Measurements from ENCODE around the gene GBP2. TPM values are rescaled to one million over a fixed set of nuclear protein-coding genes. Genes with fewer than 3 reads are reported as not detected.
"Not testable (repeated sequence)": the region's sequence is repeated elsewhere in the genome, so short reads cannot be mapped to it uniquely, and the experiment has no call there.

The GBP2 gene
- total RNA-seq, 1 donor from 2014 or later, result 13.1 TPM

DNA sequence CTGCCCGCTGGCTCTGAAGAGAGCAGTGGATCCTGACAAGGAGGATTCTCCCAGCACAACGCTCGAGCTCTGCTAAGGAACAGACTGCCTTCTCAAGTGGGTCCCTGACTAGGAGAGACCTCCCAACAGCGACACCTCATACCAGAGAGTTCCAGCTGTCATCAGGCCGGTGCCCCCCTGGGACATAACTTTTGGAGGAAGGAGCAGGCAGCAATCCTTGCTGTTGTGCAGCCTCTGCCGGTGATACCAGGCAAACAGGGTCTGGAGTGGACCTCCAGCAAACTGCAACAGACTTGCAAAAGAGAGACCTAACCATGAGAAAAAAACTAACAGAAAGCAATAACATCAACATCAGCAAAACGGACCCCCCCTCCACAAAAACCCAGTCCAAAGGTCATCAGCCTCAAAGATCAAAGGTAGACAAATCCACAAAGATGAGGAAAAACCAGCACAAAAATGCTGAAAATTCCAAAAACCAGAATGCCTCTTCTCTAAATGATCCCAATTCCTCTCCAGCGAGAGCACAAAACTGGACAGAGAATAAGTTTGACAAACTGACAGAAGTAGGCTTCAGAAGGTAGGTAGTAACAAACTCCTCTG is 53.3 kb downstream of the GBP2 start:
- ATAC-seq; DNase-seq (ENCODE audit: missing footprints); intact Hi-C loops (cut with DNase I): not testable (repeated sequence)

DNA sequence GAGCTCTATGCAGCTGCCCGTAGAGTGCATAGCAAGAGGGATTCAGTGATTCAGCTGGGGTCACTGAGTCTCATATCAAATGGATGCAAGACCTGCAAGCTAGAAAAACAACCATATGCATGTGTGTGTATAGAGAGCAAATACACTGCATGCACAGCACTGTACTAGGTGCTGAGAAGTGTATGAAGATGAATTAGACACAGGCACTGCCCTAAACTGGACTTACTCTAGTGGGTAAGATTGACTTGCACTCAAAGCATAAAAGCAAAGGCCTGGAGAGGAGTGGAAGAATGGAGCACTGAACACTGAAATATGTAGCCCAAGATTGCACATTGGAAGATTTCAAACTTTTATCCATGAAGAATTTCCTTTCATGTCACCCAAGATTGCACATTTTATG is 55.4 kb downstream of the GBP2 start:
- ATAC-seq (no peak), DNase-seq (ENCODE audit: missing footprints) (no peak)
- intact Hi-C loops (cut with DNase I), result no loop called here

DNA sequence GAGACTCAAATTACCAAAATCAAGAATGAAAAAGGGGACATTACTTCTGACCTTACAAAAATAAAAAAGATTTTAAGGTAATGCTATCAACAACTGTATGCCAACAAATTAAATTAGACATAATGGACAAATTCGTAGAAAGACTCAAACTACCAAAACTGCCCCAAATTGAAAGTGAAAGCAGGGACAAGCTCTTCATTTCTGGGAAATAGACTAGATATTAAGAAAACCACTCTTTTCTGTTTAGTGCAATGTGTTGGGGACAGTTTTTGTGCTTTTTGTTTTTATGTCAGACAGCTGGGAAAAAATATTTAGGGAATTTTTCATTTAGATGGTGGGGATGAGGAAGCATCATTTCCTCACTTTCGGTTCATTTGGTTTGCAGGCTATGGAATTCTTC is 56.0 kb downstream of the GBP2 start:
- intact Hi-C loops (cut with DNase I), result no loop called here
- ATAC-seq (no peak), DNase-seq (ENCODE audit: missing footprints) (no peak)

GRCh38 chr1:89068291-89068690 is 57.6 kb downstream of the GBP2 start:
- intact Hi-C loops (cut with DNase I), result no loop called here
- DNase-seq (ENCODE audit: missing footprints), result no peak
- ATAC-seq, result no peak

GRCh38 chr1:89065079-89065868 is 60.6 kb downstream of the GBP2 start, which contains the start of gene GBP1:
Gene GBP1, minus strand, starts transcription at chr1:89065208. Its CDS starts 1,974 bp downstream, at chr1:89063234.
- intact Hi-C loops (cut with DNase I), result no loop called here
- ATAC-seq (peak; percentile 91), DNase-seq (ENCODE audit: missing footprints) (no peak)

DNA sequence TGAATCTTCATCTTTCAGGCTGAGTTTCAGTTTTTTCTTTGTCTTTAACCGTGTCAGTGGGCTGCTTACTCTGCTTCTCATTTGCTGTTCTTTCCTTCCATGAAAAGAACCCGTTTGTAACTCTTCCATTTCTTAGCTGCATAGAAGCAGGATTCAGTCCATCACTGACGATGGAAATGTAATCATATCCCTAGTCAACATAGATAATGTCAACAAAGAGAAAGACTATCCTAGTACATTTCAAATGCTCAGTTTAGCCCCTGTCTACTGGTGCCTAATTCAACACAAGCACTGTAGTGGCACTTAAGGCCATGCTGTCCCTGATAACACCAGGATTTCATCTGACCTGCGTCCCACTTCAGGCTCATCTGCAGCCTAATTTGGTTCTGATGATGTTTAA is 61.3 kb downstream of the GBP2 start:
- intact Hi-C loops (cut with DNase I), result no loop called here
- ATAC-seq (peak; percentile 53), DNase-seq (ENCODE audit: missing footprints) (no peak)

- DNase-seq (ENCODE audit: missing footprints) (no peak), ATAC-seq (no peak)
- intact Hi-C loops (cut with DNase I), result no loop called here
Observed at GRCh38 chr1:89063094-89063493, 62.8 kb downstream of the GBP2 start.

- ATAC-seq, result no peak
- intact Hi-C loops (cut with DNase I), result no loop called here
- DNase-seq (ENCODE audit: missing footprints), result no peak
Observed at GRCh38 chr1:89060091-89060490, 65.8 kb downstream of the GBP2 start.

Other genes starting within 250 kb of the GBP2 start
- 12.4 TPM for gene GTF2B, start 234.5 kb downstream of the GBP2 start, total RNA-seq
- 6.8 TPM for gene KYAT3, start 133.5 kb downstream of the GBP2 start, total RNA-seq
- 10.7 TPM for gene RBMXL1, start 133.5 kb downstream of the GBP2 start, total RNA-seq
- gene GBP3, start 103.2 kb downstream of the GBP2 start, total RNA-seq, result 9.3 TPM
- gene GBP1, start 60.9 kb downstream of the GBP2 start, total RNA-seq, result 8.3 TPM
- gene GBP7, start 49.9 kb upstream of the GBP2 start, total RNA-seq, result not detected
- 5.9 TPM for gene GBP4, start 72.8 kb upstream of the GBP2 start, total RNA-seq
- 0.68 TPM for gene GBP5, start 146.7 kb upstream of the GBP2 start, total RNA-seq
- 0.14 TPM for gene GBP6, start 237.9 kb upstream of the GBP2 start, total RNA-seq